ENCODE measurements around the gene CD58. TPM values are rescaled to one million over a fixed set of nuclear protein-coding genes. Genes with fewer than 3 reads are reported as not detected.
"Not testable (repeated sequence)": the region's sequence is repeated elsewhere in the genome, so short reads cannot be mapped to it uniquely, and the experiment has no call there.

CD58 gene
- total and polyA plus RNA-seq, 3 experiments from 2014 or later: 29.9 to 49.1 (median 30.7) TPM

DNA sequence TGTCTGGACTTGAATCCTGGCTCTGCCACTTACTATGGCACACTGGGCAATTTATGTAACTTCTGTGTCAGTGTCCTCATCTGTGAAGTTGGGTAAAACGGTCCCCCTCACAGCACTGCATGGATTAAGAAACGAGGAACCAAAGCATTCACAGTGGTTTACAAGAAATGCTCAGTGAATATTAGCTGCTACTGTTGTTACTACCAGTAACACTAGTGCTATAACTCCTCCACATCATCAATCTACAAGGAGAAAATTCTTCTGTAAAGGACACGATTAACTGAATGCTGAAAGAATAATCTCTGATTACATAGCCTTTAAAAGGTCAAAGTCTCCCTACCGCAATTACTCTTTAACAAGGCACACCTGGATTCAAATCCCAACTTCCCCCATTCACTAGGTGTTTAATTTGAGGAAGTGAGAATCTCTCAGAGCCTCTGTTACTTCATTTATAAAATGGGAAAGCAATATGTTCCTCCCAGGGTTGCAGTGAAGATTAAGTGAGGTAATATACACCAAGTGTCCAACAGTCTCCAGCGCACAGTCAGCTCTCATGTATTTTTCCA is 26.0 kb upstream of the CD58 start:
- H3K27me3 Mint-ChIP-seq; H3K9me3 ChIP-seq (ENCODE audit: low read length); H3K4me1 ChIP-seq (ENCODE audit: insufficient read depth, low read length); H3K27ac ChIP-seq (ENCODE audit: low read depth, low read length); DNase-seq; H3K4me3 ChIP-seq (ENCODE audit: low read length); H3K36me3 ChIP-seq (ENCODE audit: insufficient read depth, low read length); H3K27me3 ChIP-seq (ENCODE audit: insufficient read depth, low read length, poor library complexity, severe bottlenecking); H3K27ac Mint-ChIP-seq; H3K36me3 Mint-ChIP-seq; H3K4me3 Mint-ChIP-seq; H3K9me3 Mint-ChIP-seq; POLR2A ChIA-PET: not testable (repeated sequence)
- H3K4me1 Mint-ChIP-seq: peaks cover 4 to 10% (median 10%) of the 10 kb centered on the region in 3 donors
- CTCF ChIA-PET: interaction anchor here (0.9 to 2.8 kb wide), 5 partner anchors 13 to 458 kb away, joined by 3 to 14 read pairs (median 7); no protein-coding TSS in a partner anchor

DNA sequence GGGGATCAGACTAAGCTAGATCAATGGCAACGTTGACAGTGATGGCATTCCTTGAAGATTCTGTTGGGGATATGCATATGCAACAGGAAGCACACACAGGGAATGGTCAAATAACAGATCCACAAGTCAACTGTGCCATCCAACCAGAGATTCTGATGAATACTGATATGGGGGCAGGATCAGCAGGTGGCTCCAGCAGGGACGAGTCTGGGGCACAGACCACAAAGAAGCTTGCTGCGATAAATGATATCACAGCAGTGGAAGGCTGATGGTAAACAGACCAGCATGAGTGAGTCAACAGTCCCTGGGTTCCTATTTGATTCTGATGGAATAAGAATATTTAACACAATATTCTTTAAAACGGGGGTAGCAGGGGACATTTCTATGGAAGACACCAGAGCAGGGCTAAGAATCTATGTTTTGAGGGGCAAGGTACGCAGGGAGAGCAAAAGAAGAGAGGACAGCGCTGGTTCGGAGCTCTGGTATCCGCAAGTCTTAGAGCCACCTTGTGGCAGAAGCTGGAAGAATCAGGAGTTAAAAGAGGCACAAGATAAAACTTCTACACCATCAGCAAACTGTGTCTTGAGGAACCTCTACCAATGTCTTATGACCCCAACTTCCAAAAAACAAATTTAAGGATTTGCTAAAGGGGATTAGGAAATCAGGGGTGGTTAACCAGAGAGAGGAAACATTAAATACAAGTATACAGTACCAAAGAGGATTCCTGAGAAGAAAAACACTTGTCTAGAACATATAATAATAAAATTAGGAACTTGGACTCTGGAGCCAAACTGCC is 25.3 kb upstream of the CD58 start:
- peak overlapping the region; percentile 6 for H3K4me3 ChIP-seq (ENCODE audit: low read length)
- not testable (repeated sequence) for H3K27me3 Mint-ChIP-seq

DNA sequence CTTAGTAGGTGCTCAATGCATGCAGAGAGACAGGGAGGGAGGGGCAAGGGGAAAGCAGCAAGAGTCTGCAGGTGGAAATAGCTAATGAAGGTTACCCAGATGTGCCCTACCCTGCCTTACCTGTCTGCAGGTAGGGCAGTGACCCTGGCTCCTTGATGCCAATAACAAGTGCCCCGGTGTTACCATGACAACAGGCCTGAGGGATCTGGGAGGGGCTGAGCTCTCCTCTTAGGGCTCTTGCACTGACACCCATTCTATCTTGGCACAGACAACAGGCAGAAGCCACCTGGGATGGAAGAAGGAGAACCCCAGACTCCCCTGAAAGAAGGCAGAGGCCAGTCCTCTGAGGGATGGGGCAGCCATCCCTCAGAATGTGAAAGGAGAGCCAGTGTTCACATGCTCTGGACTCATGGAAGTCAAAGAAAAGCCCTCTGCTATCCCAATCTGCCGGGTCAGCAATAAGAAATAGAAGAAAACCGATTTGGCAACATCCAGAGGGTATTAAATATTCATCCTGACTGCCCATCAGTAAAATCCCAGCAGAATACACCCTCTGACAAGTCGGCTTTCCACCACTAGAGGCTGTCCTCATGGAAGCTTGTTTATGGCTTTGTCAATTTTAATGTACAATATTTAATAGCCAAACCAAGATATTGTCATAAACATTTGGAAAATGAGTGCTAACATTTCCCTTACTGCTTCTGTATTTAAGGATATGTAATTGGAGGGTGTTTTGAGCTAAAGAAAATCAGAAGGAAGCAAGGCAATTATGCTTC is 24.4 kb upstream of the CD58 start:
- H3K9me3 ChIP-seq (ENCODE audit: low read length); POLR2A ChIA-PET; H3K36me3 ChIP-seq (ENCODE audit: insufficient read depth, low read length); DNase-seq; H3K27ac ChIP-seq (ENCODE audit: low read depth, low read length); H3K27ac Mint-ChIP-seq; H3K4me3 ChIP-seq (ENCODE audit: low read length); H3K27me3 ChIP-seq (ENCODE audit: insufficient read depth, low read length, poor library complexity, severe bottlenecking); H3K4me1 ChIP-seq (ENCODE audit: insufficient read depth, low read length); H3K27me3 Mint-ChIP-seq; H3K36me3 Mint-ChIP-seq; H3K9me3 Mint-ChIP-seq: not testable (repeated sequence)
- H3K4me1 Mint-ChIP-seq: peaks cover 4 to 10% (median 10%) of the 10 kb centered on the region in 3 donors
- CTCF ChIA-PET: interaction anchor here (0.8 to 2.8 kb wide), 10 partner anchors 9 to 465 kb away, joined by 3 to 14 read pairs (median 3); partner anchors contain the start of gene CD58
- H3K4me3 Mint-ChIP-seq: peak overlapping the region in 2 of 7 donors; percentile 0 to 63

More for the DNA sequence above, 25.3 kb upstream of the CD58 start:
- peak overlapping the region in 6 of 7 donors; percentile 32 to 64 (median 52) for H3K4me3 Mint-ChIP-seq
- POLR2A ChIA-PET; H3K9me3 Mint-ChIP-seq; H3K36me3 ChIP-seq (ENCODE audit: insufficient read depth, low read length); H3K36me3 Mint-ChIP-seq; H3K9me3 ChIP-seq (ENCODE audit: low read length); H3K27me3 ChIP-seq (ENCODE audit: insufficient read depth, low read length, poor library complexity, severe bottlenecking); H3K27ac ChIP-seq (ENCODE audit: low read depth, low read length); H3K4me1 ChIP-seq (ENCODE audit: insufficient read depth, low read length): not testable (repeated sequence)
- DNase-seq: peak in 4 of 5 donors; percentile 14 to 38 (median 22)
- H3K4me1 Mint-ChIP-seq: peaks cover 4 to 10% (median 10%) of the 10 kb centered on the region in 3 donors
- peak overlapping the region in 1 of 8 donors; percentile 9 for H3K27ac Mint-ChIP-seq
- CTCF ChIA-PET: interaction anchor here (0.8 to 2.8 kb wide), 11 partner anchors 10 to 465 kb away, joined by 3 to 14 read pairs (median 3); partner anchors contain the start of gene CD58

DNA sequence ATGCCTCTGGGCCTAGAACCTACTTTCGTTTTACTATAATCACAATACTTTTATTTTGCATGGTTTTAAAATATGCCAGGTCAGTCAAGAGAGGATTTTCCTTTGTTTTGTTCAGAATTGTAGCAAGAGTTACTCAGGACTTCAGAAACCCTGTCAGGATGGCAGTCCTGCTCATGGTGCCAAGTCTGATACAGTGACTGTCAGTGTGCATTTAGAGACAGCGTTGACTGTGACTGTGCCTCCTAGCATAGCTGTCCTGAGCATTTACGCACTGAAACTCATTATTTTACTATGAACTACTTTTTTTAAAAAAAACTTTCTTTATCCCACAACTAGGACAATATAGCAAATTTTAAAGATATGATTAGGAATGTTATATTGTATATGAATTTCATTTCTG is 23.2 kb upstream of the CD58 start:
- H3K27me3 ChIP-seq (ENCODE audit: insufficient read depth, low read length, poor library complexity, severe bottlenecking); H3K27ac ChIP-seq (ENCODE audit: low read depth, low read length); H3K4me3 ChIP-seq (ENCODE audit: low read length); H3K36me3 ChIP-seq (ENCODE audit: insufficient read depth, low read length); H3K9me3 Mint-ChIP-seq; H3K4me3 Mint-ChIP-seq; H3K9me3 ChIP-seq (ENCODE audit: low read length); H3K4me1 ChIP-seq (ENCODE audit: insufficient read depth, low read length); POLR2A ChIA-PET; H3K27ac Mint-ChIP-seq; DNase-seq; H3K36me3 Mint-ChIP-seq; H3K27me3 Mint-ChIP-seq: not testable (repeated sequence)
- CTCF ChIA-PET: interaction anchor here (2.7 kb wide), 1 partner anchor 10 kb away, joined by 14 read pairs; no protein-coding TSS in a partner anchor
- peaks cover 4 to 10% (median 10%) of the 10 kb centered on the region in 3 donors for H3K4me1 Mint-ChIP-seq

DNA sequence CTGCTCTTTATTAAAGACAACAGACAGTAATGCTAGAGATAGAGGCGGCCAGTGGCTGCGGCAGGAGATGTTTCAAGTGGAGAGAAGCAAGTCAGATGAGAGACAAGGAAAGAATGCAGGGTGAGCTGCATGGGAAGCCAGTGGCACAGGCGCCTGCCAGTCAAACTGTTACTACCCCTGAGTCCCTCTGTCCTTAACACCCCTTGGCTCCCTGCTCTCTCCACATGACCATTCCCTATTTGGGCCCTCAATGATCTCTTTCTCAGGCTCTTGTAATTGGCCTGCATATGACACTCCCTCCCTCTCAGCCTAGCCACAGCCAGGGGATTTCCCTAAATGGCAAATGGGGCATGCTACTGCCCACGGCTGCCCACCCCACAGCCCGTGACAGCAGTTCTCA is 22.6 kb upstream of the CD58 start:
- H3K4me1 Mint-ChIP-seq: peaks cover 4 to 10% (median 10%) of the 10 kb centered on the region in 3 donors
- H3K36me3 ChIP-seq (ENCODE audit: insufficient read depth, low read length); H3K9me3 Mint-ChIP-seq; H3K4me3 ChIP-seq (ENCODE audit: low read length); H3K4me3 Mint-ChIP-seq; H3K9me3 ChIP-seq (ENCODE audit: low read length); H3K27ac ChIP-seq (ENCODE audit: low read depth, low read length); H3K4me1 ChIP-seq (ENCODE audit: insufficient read depth, low read length); DNase-seq; H3K27me3 Mint-ChIP-seq; CTCF ChIA-PET; POLR2A ChIA-PET; H3K36me3 Mint-ChIP-seq; H3K27me3 ChIP-seq (ENCODE audit: insufficient read depth, low read length, poor library complexity, severe bottlenecking); H3K27ac Mint-ChIP-seq: not testable (repeated sequence)

DNA sequence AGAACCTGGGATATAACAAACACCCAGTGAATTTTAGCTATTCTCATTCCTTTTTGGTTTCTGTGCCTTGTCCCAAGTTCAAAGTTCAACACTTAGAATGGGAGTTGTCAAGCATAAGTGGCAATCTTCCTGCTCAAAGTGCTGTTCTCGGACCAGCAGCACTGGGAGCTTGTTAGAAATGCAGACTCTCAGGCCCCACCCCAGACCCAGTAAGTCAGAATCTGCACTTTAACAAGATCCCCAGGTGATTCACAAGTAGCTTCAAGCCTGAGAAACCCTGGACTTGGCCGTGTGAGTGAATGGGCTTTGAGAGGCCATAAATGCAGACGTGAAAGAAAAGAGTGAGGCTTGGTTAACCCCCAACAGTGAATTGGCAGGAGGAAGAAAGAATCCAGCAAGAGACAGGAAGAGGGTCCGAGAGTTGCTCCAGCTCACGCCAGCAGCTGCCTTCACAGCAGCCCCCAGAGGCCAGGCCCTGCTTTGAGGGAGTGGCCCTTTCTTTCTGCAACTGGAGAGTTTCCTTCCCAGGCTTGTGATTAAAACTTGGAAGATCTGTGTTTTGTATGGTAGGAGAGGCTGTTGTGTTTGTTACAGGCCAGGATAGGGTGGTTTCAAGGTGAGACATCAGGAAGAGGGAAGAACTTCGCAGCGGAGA is 21.3 kb upstream of the CD58 start:
- H3K9me3 ChIP-seq (ENCODE audit: low read length); H3K36me3 ChIP-seq (ENCODE audit: insufficient read depth, low read length); DNase-seq; H3K27ac Mint-ChIP-seq; POLR2A ChIA-PET; CTCF ChIA-PET; H3K27ac ChIP-seq (ENCODE audit: low read depth, low read length); H3K9me3 Mint-ChIP-seq; H3K4me3 ChIP-seq (ENCODE audit: low read length); H3K27me3 ChIP-seq (ENCODE audit: insufficient read depth, low read length, poor library complexity, severe bottlenecking); H3K36me3 Mint-ChIP-seq; H3K27me3 Mint-ChIP-seq; H3K4me3 Mint-ChIP-seq; H3K4me1 ChIP-seq (ENCODE audit: insufficient read depth, low read length): not testable (repeated sequence)
- peaks cover 4 to 10% (median 10%) of the 10 kb centered on the region in 3 donors for H3K4me1 Mint-ChIP-seq

DNA sequence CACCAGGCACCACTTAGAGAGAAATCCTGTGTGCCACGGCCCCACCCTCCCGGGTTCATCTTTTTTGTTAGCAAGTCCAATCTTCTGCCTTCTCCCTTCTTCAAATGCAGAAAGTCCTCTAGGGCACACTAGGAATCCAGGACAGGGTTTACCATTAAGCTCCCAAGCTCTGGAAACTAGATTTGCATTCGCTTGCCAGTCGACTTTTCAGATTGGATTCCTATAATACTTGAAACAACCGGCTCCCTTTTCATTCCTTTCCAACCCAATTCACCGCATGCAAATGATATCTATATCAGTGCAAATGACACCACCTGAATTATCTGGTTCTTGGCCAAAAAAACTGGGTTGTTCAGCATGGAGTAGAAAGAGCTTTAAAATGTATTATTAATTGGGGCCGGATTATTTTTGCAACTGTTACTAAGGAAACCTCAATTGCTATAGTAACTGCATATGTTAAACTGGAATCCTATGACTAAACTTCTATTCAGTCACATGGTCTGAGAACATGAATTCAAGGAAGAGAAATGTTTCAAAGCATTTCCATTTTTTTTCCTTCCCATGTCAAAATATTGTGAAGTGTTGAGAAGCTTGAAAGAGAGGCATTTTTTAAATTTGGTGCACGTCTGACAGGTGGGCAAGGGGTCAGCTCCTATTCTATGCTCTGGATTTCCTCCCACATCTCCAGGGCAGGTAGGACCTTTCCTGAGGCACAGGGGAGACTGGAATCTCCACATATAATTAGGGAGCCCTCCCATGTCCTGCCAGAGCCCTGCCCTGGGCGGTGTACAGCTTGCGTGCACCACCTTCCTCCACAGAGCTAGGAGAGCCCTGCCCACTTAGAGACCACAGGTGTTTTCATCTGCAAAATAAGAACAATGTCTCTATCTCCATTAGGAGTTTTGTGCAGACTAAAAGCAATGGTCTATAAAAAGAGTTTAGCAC is 20.5 kb upstream of the CD58 start:
- H3K4me3 ChIP-seq (ENCODE audit: low read length); H3K9me3 Mint-ChIP-seq; H3K36me3 ChIP-seq (ENCODE audit: insufficient read depth, low read length); H3K9me3 ChIP-seq (ENCODE audit: low read length); POLR2A ChIA-PET; H3K4me1 ChIP-seq (ENCODE audit: insufficient read depth, low read length); H3K27me3 ChIP-seq (ENCODE audit: insufficient read depth, low read length, poor library complexity, severe bottlenecking); H3K4me1 Mint-ChIP-seq; H3K36me3 Mint-ChIP-seq; H3K27ac ChIP-seq (ENCODE audit: low read depth, low read length); CTCF ChIA-PET; H3K27ac Mint-ChIP-seq; H3K27me3 Mint-ChIP-seq; DNase-seq; H3K4me3 Mint-ChIP-seq: not testable (repeated sequence)

Data from CD8-positive, alpha-beta memory T cell (primary cell).